Osteocyte (in vitro differentiated cells): ENCODE measurements around the gene DCAF6. TPM values are rescaled to one million over a fixed set of nuclear protein-coding genes. Genes with fewer than 3 reads are reported as not detected.

Experiments
- DNase-seq: peaks from one replicate; pipeline ENCODE4 v3.0.0; 2021; ENCODE audit warnings: mixed read lengths; ENCODE audit not compliant: unreplicated experiment; ENCODE audit errors: extremely low spot score
- H3K27ac Mint-ChIP-seq: one replicate; pipeline ENCODE4 v1.8.0; 2021; ENCODE audit warnings: mild to moderate bottlenecking, mixed read lengths; ENCODE audit not compliant: unreplicated experiment
- H3K27me3 Mint-ChIP-seq: one replicate; pipeline ENCODE4 v1.8.0; 2021; ENCODE audit warnings: mixed read lengths; ENCODE audit not compliant: unreplicated experiment
- H3K36me3 Mint-ChIP-seq: one replicate; pipeline ENCODE4 v1.8.0; 2021; ENCODE audit warnings: mixed read lengths; ENCODE audit not compliant: unreplicated experiment
- H3K4me1 Mint-ChIP-seq: one replicate; pipeline ENCODE4 v1.8.0; 2021; ENCODE audit warnings: mixed read lengths; ENCODE audit not compliant: unreplicated experiment
- H3K4me3 Mint-ChIP-seq: one replicate; pipeline ENCODE4 v1.8.0; 2021; ENCODE audit warnings: mild to moderate bottlenecking, moderate library complexity, mixed read lengths; ENCODE audit not compliant: unreplicated experiment
- H3K9me3 Mint-ChIP-seq: one replicate; pipeline ENCODE4 v1.8.0; 2021; ENCODE audit warnings: mixed read lengths; ENCODE audit not compliant: unreplicated experiment
- CTCF ChIP-seq: fragments of 200-600 bp; sonication (generic); IDR thresholded peaks from 2 replicates; pipeline ENCODE4 v1.5.0; 2021; ENCODE audit warnings: antibody characterized with exemption, mild to moderate bottlenecking, moderate library complexity
- microRNA-seq: library from miRNA; unstranded; fragments of <30 nt; microRNA quantifications from one replicate; pipeline ENCODE4 v1.1.0, GENCODE V29; 2020; ENCODE audit not compliant: unreplicated experiment
- total RNA-seq: library from RNA; stranded (reverse); gene quantifications from 2 replicates; pipeline ENCODE4 v1.2.1, GENCODE V29; 2021

Gene DCAF6
- total RNA-seq, 1 donor from 2014 or later: 56.8 TPM

GRCh38 chr1:168116327-168116799 is 179.9 kb downstream of the DCAF6 start:
- Mint-ChIP-seq H3K36me3 (peaks cover 18% of the 10 kb centered on the region), H3K9me3 (no peaks in the 10 kb centered on the region), H3K27ac (no peak overlapping the region), H3K4me3 (no peak overlapping the region), H3K4me1 (peaks cover 17% of the 10 kb centered on the region), H3K27me3 (no peaks in the 10 kb centered on the region)
- peak; percentile 21 for DNase-seq
- TF ChIP-seq CTCF: no peak

GRCh38 chr1:168119750-168120149 is 183.3 kb downstream of the DCAF6 start:
- Mint-ChIP-seq H3K27ac (no peak overlapping the region), H3K27me3 (no peaks in the 10 kb centered on the region), H3K36me3 (peaks cover 23% of the 10 kb centered on the region), H3K4me3 (no peak overlapping the region), H3K4me1 (peaks cover 12% of the 10 kb centered on the region), H3K9me3 (no peaks in the 10 kb centered on the region)
- TF ChIP-seq CTCF: no peak
- DNase-seq: no peak

GRCh38 chr1:168121401-168122011 is 185.0 kb downstream of the DCAF6 start:
- Mint-ChIP-seq H3K4me3 (no peak overlapping the region), H3K9me3 (no peaks in the 10 kb centered on the region)
- no peak for DNase-seq

GRCh38 chr1:168125051-168125450 is 188.6 kb downstream of the DCAF6 start:
- peaks cover 22% of the 10 kb centered on the region for H3K4me1 Mint-ChIP-seq
- H3K9me3 Mint-ChIP-seq: peaks cover 4% of the 10 kb centered on the region
- H3K27me3 Mint-ChIP-seq: no peaks in the 10 kb centered on the region
- no peak for TF ChIP-seq CTCF
- DNase-seq: no peak
- H3K36me3 Mint-ChIP-seq: peaks cover 44% of the 10 kb centered on the region
- no peak overlapping the region for H3K27ac Mint-ChIP-seq
- H3K4me3 Mint-ChIP-seq: no peak overlapping the region

More at GRCh38 chr1:168121401-168122011, 185.0 kb downstream of the DCAF6 start:
- no peak overlapping the region for H3K27ac Mint-ChIP-seq
- H3K27me3 Mint-ChIP-seq: no peaks in the 10 kb centered on the region
- no peak for TF ChIP-seq CTCF
- peaks cover 12% of the 10 kb centered on the region for H3K4me1 Mint-ChIP-seq
- H3K36me3 Mint-ChIP-seq: peaks cover 29% of the 10 kb centered on the region

Small RNA genes within 50 kb of the gene (microRNA-seq; reads per million reads assigned to microRNA genes)
- not detected for gene MIR1255B2

Other genes with a start within 250 kb of the DCAF6 start
- gene MPZL1, start 214.7 kb upstream of the DCAF6 start, total RNA-seq: 147 and 155 TPM in 2 replicates
- gene ADCY10, start 22.5 kb upstream of the DCAF6 start, total RNA-seq: 0.10 and 0.94 TPM in 2 replicates
- 48.2 and 50.8 TPM in 2 replicates for gene MPC2, start 389 bp downstream of the DCAF6 start, total RNA-seq
- gene GPR161, start 200.2 kb downstream of the DCAF6 start, total RNA-seq: 36.8 and 38.5 TPM in 2 replicates
- gene TIPRL, start 242.3 kb downstream of the DCAF6 start, total RNA-seq: 41.6 and 41.8 TPM in 2 replicates